Measurements from ENCODE around the gene LRMDA.

- TF ChIP-seq CTCF (conservative IDR thresholded peaks at IDR 0.05; ENCODE audit: low read length) = no peak
- no peak for TF ChIP-seq EZH2phosphoT487 (IDR thresholded peaks at IDR 0.05; ENCODE audit: borderline replicate concordance, low read depth, low read length)
These were observed 45.6 kb downstream of the LRMDA start for GRCh38 chr10:75476985-75477384.

All from OCI-LY7 (cell line).